HepG2 (cell line): ENCODE data around the gene ETFB. TPM values are rescaled to one million over a fixed set of nuclear protein-coding genes. Genes with fewer than 3 reads are reported as not detected.

Experiments
- CBX2 ChIP-seq, 2 experiments: fragments of 200-600 bp in 1 of 2; sonication (generic); formaldehyde crosslinking in 1 of 2; IDR thresholded peaks; 2 replicates each; pipeline versions ENCODE4 v1.7.0 to v1.8.1; 2018 to 2022; ENCODE audit warnings: low read depth in 2 of 2, low read length in 1 of 2, mild to moderate bottlenecking in 1 of 2, missing genetic modification reagents in 1 of 2
- EEA1 ChIP-seq: sonication (generic); formaldehyde crosslinking; IDR thresholded peaks from 2 replicates; pipeline ENCODE4 v1.5.1; 2020; ENCODE audit warnings: mild to moderate bottlenecking, missing genetic modification reagents, borderline replicate concordance
- KLF6 ChIP-seq: IDR thresholded peaks from 2 replicates; pipeline ENCODE4 v1.8.0; 2016; ENCODE audit warnings: missing biosample characterization, missing genetic modification reagents
- MED13 ChIP-seq: sonication (generic); formaldehyde crosslinking; IDR thresholded peaks from 2 replicates; pipeline ENCODE4 v1.5.0; 2020; ENCODE audit warnings: missing genetic modification reagents
- MTF1 ChIP-seq: sonication (generic); formaldehyde crosslinking; IDR thresholded peaks from 2 replicates; pipeline ENCODE4 v1.5.0; 2020; ENCODE audit warnings: missing genetic modification reagents
- ZMYM2 ChIP-seq: sonication (generic); formaldehyde crosslinking; IDR thresholded peaks from 2 replicates; pipeline ENCODE4 v1.8.0; 2022; ENCODE audit warnings: mild to moderate bottlenecking, missing genetic modification reagents
- ZNF256 ChIP-seq: sonication (generic); formaldehyde crosslinking; conservative IDR thresholded peaks from 2 replicates; pipeline ENCODE4 v1.4.0; 2020; ENCODE audit warnings: missing genetic modification reagents
- ZNF292 ChIP-seq: sonication (generic); formaldehyde crosslinking; IDR thresholded peaks from 2 replicates; pipeline ENCODE4 v1.8.1; 2022; ENCODE audit warnings: mild to moderate bottlenecking, low read depth, missing genetic modification reagents, borderline replicate concordance
- ZNF441 ChIP-seq: sonication (generic); formaldehyde crosslinking; IDR thresholded peaks from 2 replicates; pipeline ENCODE4 v1.7.0; 2021; ENCODE audit warnings: missing genetic modification reagents, borderline replicate concordance
- ZNF468 ChIP-seq: sonication (generic); formaldehyde crosslinking; IDR thresholded peaks from 2 replicates; pipeline ENCODE4 v1.8.0; 2022; ENCODE audit warnings: mild to moderate bottlenecking, moderate library complexity, missing genetic modification reagents
- ZNF550 ChIP-seq: sonication (generic); formaldehyde crosslinking; IDR thresholded peaks from 2 replicates; pipeline ENCODE4 v1.4.0; 2020; ENCODE audit warnings: mild to moderate bottlenecking, missing genetic modification reagents, borderline replicate concordance
- ZNF570 ChIP-seq: sonication (generic); formaldehyde crosslinking; IDR thresholded peaks from 2 replicates; pipeline ENCODE4 v1.4.0; 2020; ENCODE audit warnings: mild to moderate bottlenecking, missing genetic modification reagents, borderline replicate concordance
- ZNF678 ChIP-seq: sonication (generic); formaldehyde crosslinking; IDR thresholded peaks from 2 replicates; pipeline ENCODE4 v1.4.0; 2020; ENCODE audit warnings: mild to moderate bottlenecking, missing genetic modification reagents
- ZNF773 ChIP-seq: sonication (generic); formaldehyde crosslinking; IDR thresholded peaks from 2 replicates; pipeline ENCODE4 v1.4.0; 2020; ENCODE audit warnings: missing genetic modification reagents, borderline replicate concordance
- ZNF777 ChIP-seq: sonication (generic); formaldehyde crosslinking; IDR thresholded peaks from 2 replicates; pipeline ENCODE4 v1.4.0; 2020; ENCODE audit warnings: missing genetic modification reagents
- ZNF782 ChIP-seq: sonication (generic); formaldehyde crosslinking; IDR thresholded peaks from 2 replicates; pipeline ENCODE4 v1.4.0; 2020; ENCODE audit warnings: missing genetic modification reagents, mild to moderate bottlenecking, borderline replicate concordance
- ZNF816 ChIP-seq: sonication (generic); formaldehyde crosslinking; IDR thresholded peaks from 2 replicates; pipeline ENCODE4 v1.8.0; 2022; ENCODE audit warnings: missing genetic modification reagents, mild to moderate bottlenecking, borderline replicate concordance
- polyA plus RNA-seq, 8 experiments: library from polyadenylated mRNA; depleted of rRNA in 3 of 8; stranded (reverse) in 7 of 8; unstranded in 1 of 8; fragments of >200 nt; fragmentation: Illumina TruSeq in 4 of 8; extraction: Trizol in 4 of 8; gene quantifications; 2 replicates each; pipeline versions ENCODE4 v1.2.1 to v1.2.3, GENCODE V29; 2011 to 2016; ENCODE audit warnings: low read depth in 4 of 8, missing spikeins in 1 of 8, mixed read lengths in 1 of 8; ENCODE audit not compliant: insufficient read depth in 1 of 8
- total RNA-seq, 5 experiments: library from RNA; depleted of rRNA; stranded (reverse); fragments of >200 nt; fragmentation: Illumina TruSeq; extraction: Trizol; gene quantifications; 2 replicates each; pipeline ENCODE4 v1.2.3, GENCODE V29; 2016; ENCODE audit warnings: low read depth in 1 of 5
- TF ChIP-seq, protein P1 (sequence below): sonication (generic); formaldehyde crosslinking; IDR thresholded peaks from 2 replicates; pipeline ENCODE4 v1.5.0; 2020; ENCODE audit warnings: missing genetic modification reagents
- TF ChIP-seq, protein P2 (sequence below): sonication (generic); formaldehyde crosslinking; IDR thresholded peaks from 2 replicates; pipeline ENCODE4 v1.4.0; 2020; ENCODE audit warnings: low read depth, mild to moderate bottlenecking, missing genetic modification reagents
- TF ChIP-seq, protein P3 (sequence below): sonication (generic); formaldehyde crosslinking; IDR thresholded peaks from 2 replicates; pipeline ENCODE4 v1.4.0; 2020; ENCODE audit warnings: missing genetic modification reagents
- TF ChIP-seq, protein P4 (sequence below): sonication (generic); formaldehyde crosslinking; IDR thresholded peaks from 2 replicates; pipeline ENCODE4 v1.5.0; 2020; ENCODE audit warnings: mild to moderate bottlenecking, missing genetic modification reagents, moderate library complexity
- TF ChIP-seq, protein P5 (sequence below): IDR thresholded peaks from 2 replicates; pipeline ENCODE4 v1.6.1; 2016; ENCODE audit warnings: missing genetic modification reagents, missing compliant biosample characterization

ETFB gene
- total and polyA plus RNA-seq, 2 of the 13 experiments (the other 11 are each of a cell fraction or from before 2014, with no cell fraction given): 678 to 1,314 TPM

DNA sequence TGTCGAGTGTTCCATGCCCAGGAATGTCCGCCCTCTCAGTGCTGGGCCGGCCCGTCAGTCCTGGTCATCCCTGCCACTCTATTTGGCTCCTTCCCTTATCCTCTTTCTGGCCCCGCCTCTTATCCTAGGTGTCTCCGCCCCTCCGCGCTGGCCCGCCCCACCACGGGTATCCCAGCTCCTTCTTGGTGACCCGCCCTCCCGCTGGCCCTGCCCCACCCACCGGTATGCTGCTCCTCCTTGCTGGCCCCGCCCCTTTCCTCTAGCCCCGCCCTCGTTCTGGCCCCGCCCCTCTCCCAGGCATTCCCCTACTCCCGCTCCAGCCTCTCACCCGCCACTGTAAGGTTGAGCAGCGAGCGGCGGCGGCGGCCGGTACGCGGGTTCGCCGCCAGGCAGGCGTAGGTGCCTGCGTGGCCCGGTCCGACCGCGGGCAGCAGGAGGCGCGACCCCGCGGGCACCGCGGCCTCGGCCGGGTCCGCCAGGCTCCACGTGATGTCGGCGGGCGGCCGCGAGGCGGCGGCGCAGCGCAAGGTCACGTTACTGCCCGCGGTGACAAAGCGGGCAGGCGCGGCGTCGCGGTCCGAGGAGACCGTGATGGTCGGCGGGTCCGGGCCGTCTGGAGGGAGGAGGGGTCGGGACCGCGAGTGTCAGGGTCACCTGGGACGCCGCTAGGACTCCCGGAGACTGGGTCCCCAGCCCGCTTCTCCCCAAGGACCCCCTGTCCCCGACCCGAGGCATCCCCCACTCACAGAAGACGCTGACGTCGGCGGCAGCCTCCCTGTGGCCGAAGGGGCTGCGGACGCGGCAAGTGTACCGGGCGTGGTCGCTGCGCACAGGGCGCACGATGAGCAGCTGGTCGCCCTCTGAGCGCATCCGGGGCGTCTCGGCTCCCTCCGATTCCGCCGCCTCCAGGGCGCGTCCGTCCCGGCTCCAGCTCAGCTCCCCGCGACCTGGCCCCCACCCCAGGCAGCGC, 26.2 kb downstream of the ETFB start (continued):
- TF ChIP-seq ZNF550 (CRISPR knock-in tag) (no peak), KLF6 (CRISPR knock-in tag) (no peak), ZNF816 (CRISPR knock-in tag) (no peak), ZNF292 (CRISPR knock-in tag) (no peak), ZNF441 (no peak), ZNF777 (CRISPR knock-in tag) (peak; percentile 38; the same call in 1 of the 2 replicates), ZNF570 (CRISPR knock-in tag) (no peak), ZNF678 (CRISPR knock-in tag) (no peak), ZNF773 (CRISPR knock-in tag) (0 out of 2 replicates have a peak, but pooled peaks have one; percentile 40), MTF1 (CRISPR knock-in tag) (no peak), MED13 (CRISPR knock-in tag) (no peak), CBX2 (IDR thresholded peaks at IDR 0.05; ENCODE audit: low read depth, low read length) (no peak), CBX2 (CRISPR knock-in tag; IDR thresholded peaks at IDR 0.05; ENCODE audit: low read depth) (no peak), ZMYM2 (CRISPR knock-in tag) (no peak), ZNF782 (CRISPR knock-in tag) (0 out of 2 replicates have a peak, but pooled peaks have one; percentile 4), ZNF256 (CRISPR knock-in tag) (no peak), EEA1 (no peak), ZNF468 (no peak)
- TF ChIP-seq, protein P1, sequence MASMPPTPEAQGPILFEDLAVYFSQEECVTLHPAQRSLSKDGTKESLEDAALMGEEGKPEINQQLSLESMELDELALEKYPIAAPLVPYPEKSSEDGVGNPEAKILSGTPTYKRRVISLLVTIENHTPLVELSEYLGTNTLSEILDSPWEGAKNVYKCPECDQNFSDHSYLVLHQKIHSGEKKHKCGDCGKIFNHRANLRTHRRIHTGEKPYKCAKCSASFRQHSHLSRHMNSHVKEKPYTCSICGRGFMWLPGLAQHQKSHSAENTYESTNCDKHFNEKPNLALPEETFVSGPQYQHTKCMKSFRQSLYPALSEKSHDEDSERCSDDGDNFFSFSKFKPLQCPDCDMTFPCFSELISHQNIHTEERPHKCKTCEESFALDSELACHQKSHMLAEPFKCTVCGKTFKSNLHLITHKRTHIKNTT (CRISPR knock-in tag): no peak
- TF ChIP-seq, protein P2, sequence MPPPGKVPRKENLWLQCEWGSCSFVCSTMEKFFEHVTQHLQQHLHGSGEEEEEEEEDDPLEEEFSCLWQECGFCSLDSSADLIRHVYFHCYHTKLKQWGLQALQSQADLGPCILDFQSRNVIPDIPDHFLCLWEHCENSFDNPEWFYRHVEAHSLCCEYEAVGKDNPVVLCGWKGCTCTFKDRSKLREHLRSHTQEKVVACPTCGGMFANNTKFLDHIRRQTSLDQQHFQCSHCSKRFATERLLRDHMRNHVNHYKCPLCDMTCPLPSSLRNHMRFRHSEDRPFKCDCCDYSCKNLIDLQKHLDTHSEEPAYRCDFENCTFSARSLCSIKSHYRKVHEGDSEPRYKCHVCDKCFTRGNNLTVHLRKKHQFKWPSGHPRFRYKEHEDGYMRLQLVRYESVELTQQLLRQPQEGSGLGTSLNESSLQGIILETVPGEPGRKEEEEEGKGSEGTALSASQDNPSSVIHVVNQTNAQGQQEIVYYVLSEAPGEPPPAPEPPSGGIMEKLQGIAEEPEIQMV (CRISPR knock-in tag): peak; percentile 44; the same call in 1 of the 2 replicates
- TF ChIP-seq, protein P3, sequence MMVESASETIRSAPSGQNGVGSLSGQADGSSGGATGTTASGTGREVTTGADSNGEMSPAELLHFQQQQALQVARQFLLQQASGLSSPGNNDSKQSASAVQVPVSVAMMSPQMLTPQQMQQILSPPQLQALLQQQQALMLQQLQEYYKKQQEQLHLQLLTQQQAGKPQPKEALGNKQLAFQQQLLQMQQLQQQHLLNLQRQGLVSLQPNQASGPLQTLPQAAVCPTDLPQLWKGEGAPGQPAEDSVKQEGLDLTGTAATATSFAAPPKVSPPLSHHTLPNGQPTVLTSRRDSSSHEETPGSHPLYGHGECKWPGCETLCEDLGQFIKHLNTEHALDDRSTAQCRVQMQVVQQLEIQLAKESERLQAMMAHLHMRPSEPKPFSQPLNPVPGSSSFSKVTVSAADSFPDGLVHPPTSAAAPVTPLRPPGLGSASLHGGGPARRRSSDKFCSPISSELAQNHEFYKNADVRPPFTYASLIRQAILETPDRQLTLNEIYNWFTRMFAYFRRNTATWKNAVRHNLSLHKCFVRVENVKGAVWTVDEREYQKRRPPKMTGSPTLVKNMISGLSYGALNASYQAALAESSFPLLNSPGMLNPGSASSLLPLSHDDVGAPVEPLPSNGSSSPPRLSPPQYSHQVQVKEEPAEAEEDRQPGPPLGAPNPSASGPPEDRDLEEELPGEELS (CRISPR knock-in tag): no peak
- TF ChIP-seq, protein P4, sequence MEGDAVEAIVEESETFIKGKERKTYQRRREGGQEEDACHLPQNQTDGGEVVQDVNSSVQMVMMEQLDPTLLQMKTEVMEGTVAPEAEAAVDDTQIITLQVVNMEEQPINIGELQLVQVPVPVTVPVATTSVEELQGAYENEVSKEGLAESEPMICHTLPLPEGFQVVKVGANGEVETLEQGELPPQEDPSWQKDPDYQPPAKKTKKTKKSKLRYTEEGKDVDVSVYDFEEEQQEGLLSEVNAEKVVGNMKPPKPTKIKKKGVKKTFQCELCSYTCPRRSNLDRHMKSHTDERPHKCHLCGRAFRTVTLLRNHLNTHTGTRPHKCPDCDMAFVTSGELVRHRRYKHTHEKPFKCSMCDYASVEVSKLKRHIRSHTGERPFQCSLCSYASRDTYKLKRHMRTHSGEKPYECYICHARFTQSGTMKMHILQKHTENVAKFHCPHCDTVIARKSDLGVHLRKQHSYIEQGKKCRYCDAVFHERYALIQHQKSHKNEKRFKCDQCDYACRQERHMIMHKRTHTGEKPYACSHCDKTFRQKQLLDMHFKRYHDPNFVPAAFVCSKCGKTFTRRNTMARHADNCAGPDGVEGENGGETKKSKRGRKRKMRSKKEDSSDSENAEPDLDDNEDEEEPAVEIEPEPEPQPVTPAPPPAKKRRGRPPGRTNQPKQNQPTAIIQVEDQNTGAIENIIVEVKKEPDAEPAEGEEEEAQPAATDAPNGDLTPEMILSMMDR (CRISPR knock-in tag): peak; percentile 52; the same call in 1 of the 2 replicates
- TF ChIP-seq, protein P5, sequence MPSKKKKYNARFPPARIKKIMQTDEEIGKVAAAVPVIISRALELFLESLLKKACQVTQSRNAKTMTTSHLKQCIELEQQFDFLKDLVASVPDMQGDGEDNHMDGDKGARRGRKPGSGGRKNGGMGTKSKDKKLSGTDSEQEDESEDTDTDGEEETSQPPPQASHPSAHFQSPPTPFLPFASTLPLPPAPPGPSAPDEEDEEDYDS (CRISPR knock-in tag): peak; percentile 45; the same call in 1 of the 2 replicates
